ENCODE measurements around the gene TANGO6.

Gene TANGO6

GRCh38 chr16:68860978-68861892, 17.9 kb downstream of the TANGO6 start:
- no peak for DNase-seq (ENCODE audit: low read depth in 2 of 3, low spot score in 2 of 3)

GRCh38 chr16:68866933-68867332, 23.6 kb downstream of the TANGO6 start:
- DNase-seq (ENCODE audit: low read depth in 2 of 3, low spot score in 2 of 3): no peak

GRCh38 chr16:68869492-68870088, 26.3 kb downstream of the TANGO6 start:
- no peak for DNase-seq (ENCODE audit: low read depth in 2 of 3, low spot score in 2 of 3)

GRCh38 chr16:68873635-68874471, 30.5 kb downstream of the TANGO6 start:
- DNase-seq (ENCODE audit: low read depth in 2 of 3, low spot score in 2 of 3): no peak

GRCh38 chr16:68875871-68876270, 32.5 kb downstream of the TANGO6 start:
- no peak for DNase-seq (ENCODE audit: low read depth in 2 of 3, low spot score in 2 of 3)

- no peak for DNase-seq (ENCODE audit: low read depth in 2 of 3, low spot score in 2 of 3)
These were observed 40.4 kb downstream of the TANGO6 start for GRCh38 chr16:68883685-68884084.

- no peak for DNase-seq (ENCODE audit: low read depth in 2 of 3, low spot score in 2 of 3)
These were observed 41.1 kb downstream of the TANGO6 start for GRCh38 chr16:68884401-68884800.

- DNase-seq (ENCODE audit: low read depth in 2 of 3, low spot score in 2 of 3): no peak
These were observed 41.8 kb downstream of the TANGO6 start for GRCh38 chr16:68884861-68885720.

- DNase-seq (ENCODE audit: low read depth in 2 of 3, low spot score in 2 of 3): no peak
These were observed 43.8 kb downstream of the TANGO6 start for GRCh38 chr16:68887107-68887506.

- DNase-seq (ENCODE audit: low read depth in 2 of 3, low spot score in 2 of 3): no peak
These were observed 46.3 kb downstream of the TANGO6 start for GRCh38 chr16:68889508-68890150.

- DNase-seq (ENCODE audit: low read depth in 2 of 3, low spot score in 2 of 3): no peak
These were observed 48.9 kb downstream of the TANGO6 start for GRCh38 chr16:68892214-68892613.

- DNase-seq (ENCODE audit: low read depth in 2 of 3, low spot score in 2 of 3): no peak
These were observed 49.6 kb downstream of the TANGO6 start for GRCh38 chr16:68892898-68893297.

- DNase-seq (ENCODE audit: low read depth in 2 of 3, low spot score in 2 of 3): no peak
These were observed 50.7 kb downstream of the TANGO6 start for GRCh38 chr16:68893710-68894705.

GRCh38 chr16:68894714-68895113, 51.4 kb downstream of the TANGO6 start:
- DNase-seq (ENCODE audit: low read depth in 2 of 3, low spot score in 2 of 3): no peak

- DNase-seq (ENCODE audit: low read depth in 2 of 3, low spot score in 2 of 3): no peak
These were observed 54.7 kb downstream of the TANGO6 start for GRCh38 chr16:68898026-68898425.

- DNase-seq (ENCODE audit: low read depth in 2 of 3, low spot score in 2 of 3): no peak
These were observed 56.7 kb downstream of the TANGO6 start for GRCh38 chr16:68900009-68900408.

- no peak for DNase-seq (ENCODE audit: low read depth in 2 of 3, low spot score in 2 of 3)
These were observed 59.0 kb downstream of the TANGO6 start for GRCh38 chr16:68902003-68902968.

GRCh38 chr16:68902969-68903345, 59.6 kb downstream of the TANGO6 start:
- DNase-seq (ENCODE audit: low read depth in 2 of 3, low spot score in 2 of 3): no peak
